ENCODE measurements around the gene CD300A.

DNA sequence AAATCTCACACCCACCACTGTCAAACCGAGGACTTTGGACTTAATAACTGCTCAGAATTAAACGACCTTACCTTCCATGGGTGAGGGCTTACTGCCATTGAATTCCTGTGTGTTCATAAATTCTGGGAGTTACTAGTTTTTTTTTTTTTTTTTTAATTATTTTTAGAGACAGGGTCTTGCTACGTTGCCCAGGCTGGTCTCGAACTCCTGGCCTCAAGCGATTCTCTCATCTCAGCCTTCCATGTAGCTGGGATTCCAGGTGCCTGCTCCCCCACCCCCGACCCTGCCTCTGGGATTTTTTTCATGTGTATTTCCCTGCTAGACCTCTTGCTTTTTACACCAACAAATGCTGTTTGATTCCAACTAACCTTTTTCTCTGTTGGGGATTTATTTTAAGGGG, 14.9 kb upstream of the CD300A start:
- TF ChIP-seq GATA2 (IDR thresholded peaks at IDR 0.05; ENCODE audit: low read depth, low read length) = no peak
- no peak for TF ChIP-seq GATA3 (IDR thresholded peaks at IDR 0.05; ENCODE audit: low read depth, low read length)
